PFSK-1 (cell line): ENCODE results near the gene TPBGL.

Experiments used
- POLR2AphosphoS5 ChIP-seq: IDR thresholded peaks from 2 replicates; pipeline ENCODE4 v1.6.1; 2012; ENCODE audit warnings: low read depth, mild to moderate bottlenecking, control low read depth, low read length, moderate library complexity
- SIN3A ChIP-seq: IDR thresholded peaks from 2 replicates; pipeline ENCODE4 v1.6.1; 2012; ENCODE audit warnings: mild to moderate bottlenecking, low read length, moderate library complexity, borderline replicate concordance; ENCODE audit not compliant: insufficient read depth
- TF ChIP-seq, protein P1 (sequence below), 2 experiments: IDR thresholded peaks; 2 replicates each; pipeline versions ENCODE4 v1.6.1 to v1.8.0; 2011 to 2012; ENCODE audit warnings: low read depth in 2 of 2, low read length in 2 of 2, control low read depth in 1 of 2, inconsistent platforms in 1 of 2, mild to moderate bottlenecking in 1 of 2, moderate library complexity in 1 of 2; ENCODE audit not compliant: insufficient read depth in 1 of 2

DNA sequence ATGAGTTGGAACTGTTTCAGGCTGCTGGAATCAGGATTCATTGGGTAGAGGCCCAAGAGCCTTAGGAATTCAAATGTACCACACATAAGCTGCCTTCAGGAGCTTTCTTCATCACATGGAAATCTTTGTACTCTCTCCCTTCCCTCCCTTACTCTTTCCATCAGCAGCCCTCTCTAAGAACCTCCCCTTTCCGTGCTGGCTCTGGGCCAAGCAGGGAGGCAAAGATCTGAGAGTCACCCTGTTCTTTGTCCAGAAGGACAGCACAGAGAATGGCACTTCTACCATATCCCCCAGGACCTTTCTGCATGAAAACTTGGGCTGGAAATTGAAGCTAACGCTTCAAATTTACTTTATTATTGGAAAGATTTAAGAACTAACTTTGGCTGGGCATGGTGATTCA is 20.7 kb upstream of the TPBGL start:
- TF ChIP-seq, protein P1, sequence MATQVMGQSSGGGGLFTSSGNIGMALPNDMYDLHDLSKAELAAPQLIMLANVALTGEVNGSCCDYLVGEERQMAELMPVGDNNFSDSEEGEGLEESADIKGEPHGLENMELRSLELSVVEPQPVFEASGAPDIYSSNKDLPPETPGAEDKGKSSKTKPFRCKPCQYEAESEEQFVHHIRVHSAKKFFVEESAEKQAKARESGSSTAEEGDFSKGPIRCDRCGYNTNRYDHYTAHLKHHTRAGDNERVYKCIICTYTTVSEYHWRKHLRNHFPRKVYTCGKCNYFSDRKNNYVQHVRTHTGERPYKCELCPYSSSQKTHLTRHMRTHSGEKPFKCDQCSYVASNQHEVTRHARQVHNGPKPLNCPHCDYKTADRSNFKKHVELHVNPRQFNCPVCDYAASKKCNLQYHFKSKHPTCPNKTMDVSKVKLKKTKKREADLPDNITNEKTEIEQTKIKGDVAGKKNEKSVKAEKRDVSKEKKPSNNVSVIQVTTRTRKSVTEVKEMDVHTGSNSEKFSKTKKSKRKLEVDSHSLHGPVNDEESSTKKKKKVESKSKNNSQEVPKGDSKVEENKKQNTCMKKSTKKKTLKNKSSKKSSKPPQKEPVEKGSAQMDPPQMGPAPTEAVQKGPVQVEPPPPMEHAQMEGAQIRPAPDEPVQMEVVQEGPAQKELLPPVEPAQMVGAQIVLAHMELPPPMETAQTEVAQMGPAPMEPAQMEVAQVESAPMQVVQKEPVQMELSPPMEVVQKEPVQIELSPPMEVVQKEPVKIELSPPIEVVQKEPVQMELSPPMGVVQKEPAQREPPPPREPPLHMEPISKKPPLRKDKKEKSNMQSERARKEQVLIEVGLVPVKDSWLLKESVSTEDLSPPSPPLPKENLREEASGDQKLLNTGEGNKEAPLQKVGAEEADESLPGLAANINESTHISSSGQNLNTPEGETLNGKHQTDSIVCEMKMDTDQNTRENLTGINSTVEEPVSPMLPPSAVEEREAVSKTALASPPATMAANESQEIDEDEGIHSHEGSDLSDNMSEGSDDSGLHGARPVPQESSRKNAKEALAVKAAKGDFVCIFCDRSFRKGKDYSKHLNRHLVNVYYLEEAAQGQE (IDR thresholded peaks at IDR 0.05; ENCODE audit: insufficient read depth in 1 of 2, low read depth in 2 of 2, low read length in 2 of 2) = no peak
- TF ChIP-seq POLR2AphosphoS5 (no peak), SIN3A (no peak)
